Measurements from ENCODE around the gene ZNF836. TPM values are rescaled to one million over a fixed set of nuclear protein-coding genes. Genes with fewer than 3 reads are reported as not detected.
"Not testable (repeated sequence)": the region's sequence is repeated elsewhere in the genome, so short reads cannot be mapped to it uniquely, and the experiment has no call there.

ZNF836 gene
- total and polyA plus RNA-seq, 9 donors = 7.4 to 38.1 (median 25.9) TPM

DNA sequence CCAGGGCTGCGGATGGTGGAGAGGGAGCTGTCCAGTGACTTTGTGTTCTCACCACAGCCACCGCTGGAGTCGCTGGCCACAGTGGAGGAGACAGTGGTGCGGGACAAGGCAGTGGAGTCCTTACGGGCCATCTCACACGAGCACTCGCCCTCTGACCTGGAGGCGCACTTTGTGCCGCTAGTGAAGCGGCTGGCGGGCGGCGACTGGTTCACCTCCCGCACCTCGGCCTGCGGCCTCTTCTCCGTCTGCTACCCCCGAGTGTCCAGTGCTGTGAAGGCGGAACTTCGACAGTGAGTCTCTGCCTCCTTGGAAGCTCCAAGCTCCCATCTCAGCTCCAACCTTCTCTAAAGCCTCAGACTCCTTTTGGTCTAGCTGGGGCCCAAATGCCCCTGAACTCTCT lies 39.8 kb upstream of the ZNF836 start:
- Histone ChIP-seq H3K4me1 (ENCODE audit: insufficient read depth) (no peaks in the 10 kb centered on the region), H3K27me3 (no peaks in the 10 kb centered on the region), H3K4me3 (no peak overlapping the region), H3K36me3 (no peaks in the 10 kb centered on the region), H3K9me3 (no peaks in the 10 kb centered on the region), H3K27ac (no peak overlapping the region)
- no peak for DNase-seq
- TF ChIP-seq, protein P1, sequence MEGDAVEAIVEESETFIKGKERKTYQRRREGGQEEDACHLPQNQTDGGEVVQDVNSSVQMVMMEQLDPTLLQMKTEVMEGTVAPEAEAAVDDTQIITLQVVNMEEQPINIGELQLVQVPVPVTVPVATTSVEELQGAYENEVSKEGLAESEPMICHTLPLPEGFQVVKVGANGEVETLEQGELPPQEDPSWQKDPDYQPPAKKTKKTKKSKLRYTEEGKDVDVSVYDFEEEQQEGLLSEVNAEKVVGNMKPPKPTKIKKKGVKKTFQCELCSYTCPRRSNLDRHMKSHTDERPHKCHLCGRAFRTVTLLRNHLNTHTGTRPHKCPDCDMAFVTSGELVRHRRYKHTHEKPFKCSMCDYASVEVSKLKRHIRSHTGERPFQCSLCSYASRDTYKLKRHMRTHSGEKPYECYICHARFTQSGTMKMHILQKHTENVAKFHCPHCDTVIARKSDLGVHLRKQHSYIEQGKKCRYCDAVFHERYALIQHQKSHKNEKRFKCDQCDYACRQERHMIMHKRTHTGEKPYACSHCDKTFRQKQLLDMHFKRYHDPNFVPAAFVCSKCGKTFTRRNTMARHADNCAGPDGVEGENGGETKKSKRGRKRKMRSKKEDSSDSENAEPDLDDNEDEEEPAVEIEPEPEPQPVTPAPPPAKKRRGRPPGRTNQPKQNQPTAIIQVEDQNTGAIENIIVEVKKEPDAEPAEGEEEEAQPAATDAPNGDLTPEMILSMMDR (IDR thresholded peaks at IDR 0.05) = no peak
- intact Hi-C loops (cut with DNase I) = no loop called here
- 87 to 95% (median 91%) methylated on average over 20 of the region's 20 CpGs for WGBS, 3 donors

DNA sequence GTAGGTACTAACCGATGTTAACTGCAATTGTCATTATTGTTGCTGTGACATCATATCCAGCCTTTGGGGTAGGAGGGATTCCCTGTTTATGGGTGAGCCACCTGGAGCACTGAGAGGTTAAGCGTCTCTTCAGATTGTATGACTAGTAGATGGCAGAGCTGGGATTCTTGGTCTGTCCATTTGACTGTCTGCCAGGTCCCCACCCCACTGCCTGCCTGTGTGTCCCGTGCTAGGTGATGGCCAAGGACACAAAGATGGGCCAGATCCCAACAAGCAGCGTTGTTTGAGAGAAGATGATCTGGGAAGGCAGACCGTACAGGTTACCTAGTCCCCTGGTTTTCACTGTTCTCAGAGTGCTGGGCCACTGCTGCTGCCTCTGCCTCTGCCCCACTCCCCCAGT lies 35.1 kb upstream of the ZNF836 start:
- H3K4me1 ChIP-seq (ENCODE audit: insufficient read depth) = peaks cover under 1% of the 10 kb centered on the region
- H3K27me3 ChIP-seq = no peaks in the 10 kb centered on the region
- no peak for DNase-seq
- H3K27ac ChIP-seq = no peak overlapping the region
- WGBS, 3 donors = 64 to 70% (median 68%) methylated on average over 5 of the region's 5 CpGs
- TF ChIP-seq POLR2A (IDR thresholded peaks at IDR 0.05) = no peak
- TF ChIP-seq, protein P1 (IDR thresholded peaks at IDR 0.05) = no peak
- intact Hi-C loops (cut with DNase I) = no loop called here
- no peak overlapping the region for H3K4me3 ChIP-seq
- no peaks in the 10 kb centered on the region for H3K36me3 ChIP-seq
- H3K9me3 ChIP-seq = no peaks in the 10 kb centered on the region

DNA sequence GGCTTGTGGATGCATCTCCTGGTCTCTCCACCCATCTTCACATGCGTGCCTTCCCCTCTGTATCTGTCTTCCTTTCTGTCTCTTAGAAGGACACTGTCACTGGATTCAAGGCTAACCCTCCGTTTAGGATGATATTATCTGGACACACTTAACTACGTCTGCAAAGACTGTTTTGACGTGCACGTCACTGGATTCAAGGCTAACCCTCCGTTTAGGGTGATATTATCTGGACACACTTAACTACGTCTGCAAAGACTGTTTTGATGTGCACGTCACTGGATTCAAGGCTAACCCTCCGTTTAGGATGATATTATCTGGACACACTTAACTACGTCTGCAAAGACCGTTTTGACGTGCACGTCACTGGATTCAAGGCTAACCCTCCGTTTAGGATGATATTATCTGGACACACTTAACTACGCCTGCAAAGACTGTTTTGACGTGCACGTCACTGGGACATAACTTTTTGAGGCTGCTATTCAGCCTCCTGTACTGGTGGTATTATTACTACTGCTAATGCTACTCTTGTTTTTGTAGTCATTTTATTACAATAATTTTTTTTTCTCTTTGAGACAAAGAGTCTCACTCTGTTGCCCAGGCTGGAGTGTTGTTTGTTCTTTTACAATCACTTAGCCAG lies 29.5 kb upstream of the ZNF836 start:
- H3K9me3 ChIP-seq; H3K36me3 ChIP-seq; intact Hi-C loops (cut with DNase I); H3K4me3 ChIP-seq; H3K27me3 ChIP-seq: not testable (repeated sequence)
- DNase-seq = peak in 2 of 5 donors; percentile 22 to 34
- H3K27ac ChIP-seq = peak overlapping the region in 1 of 2 donors; percentile 70
- WGBS, 3 donors = 13 to 36% (median 18%) methylated on average over 17 of the region's 17 CpGs
- peaks cover 11% of the 10 kb centered on the region for H3K4me1 ChIP-seq (ENCODE audit: insufficient read depth)

DNA sequence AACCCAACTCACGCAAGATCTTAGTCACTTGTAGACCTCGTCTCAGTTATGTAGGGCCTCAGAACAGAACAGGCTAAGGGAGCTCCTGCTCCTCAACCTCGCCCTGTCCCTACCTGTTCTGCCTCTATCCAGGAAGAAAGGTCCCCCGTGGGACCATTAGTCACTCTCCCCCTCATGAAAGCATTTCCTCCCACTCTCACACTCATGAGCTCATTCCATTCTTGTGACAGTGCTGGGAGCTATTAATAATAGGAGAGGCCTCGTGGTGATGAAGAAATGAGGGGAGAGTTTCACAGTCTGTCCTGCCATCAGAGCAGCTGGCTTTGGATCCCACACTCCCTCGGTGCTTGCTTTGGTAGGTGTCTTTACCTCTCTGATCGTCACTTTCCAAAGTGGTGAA lies 28.6 kb upstream of the ZNF836 start:
- Histone ChIP-seq H3K27me3 (no peaks in the 10 kb centered on the region), H3K4me1 (ENCODE audit: insufficient read depth) (peaks cover 14% of the 10 kb centered on the region)
- intact Hi-C loops (cut with DNase I) = no loop called here

DNA sequence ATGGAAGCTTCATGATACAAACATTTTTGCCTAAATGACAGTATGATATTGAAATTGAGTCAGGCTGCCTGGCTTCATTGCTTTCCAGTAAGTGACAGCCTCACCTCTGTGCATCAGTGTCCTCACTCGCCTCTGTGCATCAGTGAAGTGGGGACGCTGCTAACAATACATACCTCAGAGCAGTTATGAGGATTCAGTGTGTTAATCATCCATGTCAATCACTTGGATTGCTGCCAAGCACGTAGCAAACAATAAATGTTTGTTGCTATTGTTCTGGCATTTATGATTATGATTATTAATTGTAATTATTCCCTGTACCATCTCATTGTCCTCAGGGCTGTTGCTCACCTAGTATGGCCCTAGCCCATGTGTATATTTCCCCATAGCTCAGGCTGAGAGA lies 27.3 kb upstream of the ZNF836 start:
- no peak overlapping the region for H3K4me3 ChIP-seq
- TF ChIP-seq, protein P1 (IDR thresholded peaks at IDR 0.05) = no peak
- no peak for TF ChIP-seq EP300 (IDR thresholded peaks at IDR 0.05)
- TF ChIP-seq POLR2A (IDR thresholded peaks at IDR 0.05) = no peak
- WGBS, 3 donors = 51 to 60% (median 51%) methylated on average over 3 of the region's 3 CpGs
- H3K36me3 ChIP-seq = no peaks in the 10 kb centered on the region
- H3K27me3 ChIP-seq = no peaks in the 10 kb centered on the region
- no peak overlapping the region for H3K27ac ChIP-seq
- H3K9me3 ChIP-seq = no peaks in the 10 kb centered on the region
- intact Hi-C loops (cut with DNase I) = no loop called here
- no peak for DNase-seq
- H3K4me1 ChIP-seq (ENCODE audit: insufficient read depth) = peaks cover 16% of the 10 kb centered on the region

More for the DNA sequence above, 28.6 kb upstream of the ZNF836 start:
- H3K9me3 ChIP-seq = no peaks in the 10 kb centered on the region
- DNase-seq = peak in 2 of 5 donors; percentile 42 to 62
- H3K27ac ChIP-seq = peak overlapping the region; percentile 18 to 70
- 35 to 49% (median 45%) methylated on average over 7 of the region's 7 CpGs for WGBS, 3 donors
- H3K4me3 ChIP-seq = no peak overlapping the region
- TF ChIP-seq EP300 (IDR thresholded peaks at IDR 0.05) = no peak
- TF ChIP-seq, protein P1 (IDR thresholded peaks at IDR 0.05) = no peak
- H3K36me3 ChIP-seq = no peaks in the 10 kb centered on the region
